Measurements from ENCODE around the gene FNDC11. TPM values are rescaled to one million over a fixed set of nuclear protein-coding genes. Genes with fewer than 3 reads are reported as not detected.
"Not testable (repeated sequence)": the region's sequence is repeated elsewhere in the genome, so short reads cannot be mapped to it uniquely, and the experiment has no call there.

Gene FNDC11
- total and polyA plus RNA-seq, 8 donors: 0.06 to 0.35 (median 0.17) TPM; not detected in 2

DNA sequence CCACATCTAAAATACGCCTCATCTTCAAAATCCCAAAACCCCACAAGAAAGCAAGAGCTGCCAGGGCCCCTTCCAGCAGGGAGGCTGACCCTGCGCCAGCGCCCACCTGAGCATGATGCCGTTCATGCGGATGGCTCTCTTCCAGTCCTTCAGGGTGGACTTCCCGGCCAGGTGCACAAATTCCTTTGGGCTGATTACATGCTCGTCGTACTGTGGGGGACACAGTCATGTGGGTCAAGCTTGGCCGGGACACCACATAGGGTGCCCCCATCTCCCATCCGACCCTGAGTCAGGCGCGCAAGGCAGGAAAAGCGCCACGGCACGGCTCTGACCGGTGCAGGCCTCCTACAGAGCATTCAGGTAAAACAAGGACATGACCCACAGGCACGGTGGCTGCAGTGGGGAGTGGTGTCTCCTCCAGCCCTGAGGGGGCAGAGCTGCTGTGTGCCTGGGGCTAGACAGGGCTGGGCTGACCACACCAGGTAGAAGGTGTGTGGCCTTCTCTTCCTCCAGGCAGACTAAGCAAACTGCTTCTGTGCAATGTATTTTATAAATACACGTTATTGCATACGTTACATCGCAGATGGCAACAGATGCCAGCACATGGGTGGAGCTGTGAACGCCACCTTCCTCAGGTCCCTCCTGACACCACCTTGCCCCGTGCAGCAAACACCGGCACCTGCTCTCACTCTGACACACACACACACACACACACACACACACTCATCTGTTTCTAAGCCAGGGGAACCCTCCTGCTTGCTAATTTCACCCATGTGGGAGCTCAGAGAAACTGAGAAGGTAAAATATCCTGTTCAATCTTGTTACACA lies 43.9 kb downstream of the FNDC11 start:
- H3K36me3 ChIP-seq: peaks cover 0 to 45% (median 8%) of the 10 kb centered on the region in 3 donors
- ATAC-seq (no peak), FAIRE-seq (no peak), DNase-seq (peak in 1 of 6 donors; percentile 59)
- WGBS, 2 donors: 87 to 90% methylated on average over 23 of the region's 23 CpGs
- no peaks in the 10 kb centered on the region for H3K27me3 ChIP-seq
- H3K9me3 ChIP-seq: no peaks in the 10 kb centered on the region
- intact Hi-C loops (cut with DNase I): no loop called here
- TF ChIP-seq, protein P1, sequence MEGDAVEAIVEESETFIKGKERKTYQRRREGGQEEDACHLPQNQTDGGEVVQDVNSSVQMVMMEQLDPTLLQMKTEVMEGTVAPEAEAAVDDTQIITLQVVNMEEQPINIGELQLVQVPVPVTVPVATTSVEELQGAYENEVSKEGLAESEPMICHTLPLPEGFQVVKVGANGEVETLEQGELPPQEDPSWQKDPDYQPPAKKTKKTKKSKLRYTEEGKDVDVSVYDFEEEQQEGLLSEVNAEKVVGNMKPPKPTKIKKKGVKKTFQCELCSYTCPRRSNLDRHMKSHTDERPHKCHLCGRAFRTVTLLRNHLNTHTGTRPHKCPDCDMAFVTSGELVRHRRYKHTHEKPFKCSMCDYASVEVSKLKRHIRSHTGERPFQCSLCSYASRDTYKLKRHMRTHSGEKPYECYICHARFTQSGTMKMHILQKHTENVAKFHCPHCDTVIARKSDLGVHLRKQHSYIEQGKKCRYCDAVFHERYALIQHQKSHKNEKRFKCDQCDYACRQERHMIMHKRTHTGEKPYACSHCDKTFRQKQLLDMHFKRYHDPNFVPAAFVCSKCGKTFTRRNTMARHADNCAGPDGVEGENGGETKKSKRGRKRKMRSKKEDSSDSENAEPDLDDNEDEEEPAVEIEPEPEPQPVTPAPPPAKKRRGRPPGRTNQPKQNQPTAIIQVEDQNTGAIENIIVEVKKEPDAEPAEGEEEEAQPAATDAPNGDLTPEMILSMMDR (IDR thresholded peaks at IDR 0.05): no peak
- no peak overlapping the region for H3K27ac ChIP-seq
- no peak overlapping the region for H3K4me3 ChIP-seq
- no peaks in the 10 kb centered on the region for H3K4me1 ChIP-seq

DNA sequence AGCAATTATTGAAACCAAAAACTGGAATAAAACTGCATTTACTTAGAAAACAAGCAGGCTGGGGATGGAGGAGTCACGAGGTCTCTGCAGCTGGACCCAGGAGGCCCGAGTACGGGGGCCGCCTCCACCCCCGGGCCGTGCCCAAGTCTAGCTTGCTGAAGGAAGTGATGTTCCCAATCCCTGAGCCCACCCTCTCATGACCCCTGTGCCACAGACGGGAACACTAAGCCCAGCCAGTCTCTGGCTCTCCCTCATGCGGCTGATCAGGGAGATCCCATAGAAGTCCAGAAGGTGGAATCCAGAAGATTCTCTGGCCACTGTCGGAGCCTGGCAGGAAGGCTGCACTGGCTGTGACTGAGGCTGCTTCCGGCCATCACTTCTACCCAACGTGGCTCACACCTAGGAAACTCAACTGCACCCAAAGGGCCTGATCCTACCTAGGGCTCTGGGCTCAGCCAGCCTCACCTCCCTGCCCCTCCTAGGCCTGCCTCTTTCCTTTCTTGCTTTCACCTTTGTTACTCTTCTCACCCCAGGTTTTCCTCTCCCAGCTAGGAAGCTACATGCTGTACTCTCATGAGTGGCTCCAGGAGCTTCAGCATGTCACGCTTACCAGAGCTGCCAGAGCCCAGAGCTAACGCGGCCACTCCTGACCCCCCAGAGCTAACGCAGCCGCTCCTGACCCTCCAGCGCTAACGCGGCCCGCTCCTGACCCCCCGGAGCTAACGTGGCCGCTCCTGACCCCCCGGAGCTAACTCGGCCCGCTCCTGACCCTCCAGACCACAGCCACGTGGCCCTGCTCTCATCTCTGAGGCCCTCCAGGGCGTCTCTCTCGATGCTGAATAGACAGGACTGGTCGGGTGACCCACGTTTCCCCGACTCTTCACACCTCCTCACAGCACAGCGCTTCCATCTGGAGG lies 44.8 kb downstream of the FNDC11 start:
- no peaks in the 10 kb centered on the region for H3K4me1 ChIP-seq
- H3K9me3 ChIP-seq: no peaks in the 10 kb centered on the region
- DNase-seq (peak in 1 of 6 donors; percentile 39), ATAC-seq (no peak), FAIRE-seq (no peak)
- 90 to 92% methylated on average over 33 of the region's 33 CpGs for WGBS, 2 donors
- H3K27me3 ChIP-seq: no peaks in the 10 kb centered on the region
- H3K36me3 ChIP-seq: peaks cover 0 to 46% (median 8%) of the 10 kb centered on the region in 3 donors
- intact Hi-C loops (cut with DNase I): no loop called here
- H3K4me3 ChIP-seq: no peak overlapping the region
- TF ChIP-seq, protein P1 (IDR thresholded peaks at IDR 0.05): no peak
- no peak overlapping the region for H3K27ac ChIP-seq

DNA sequence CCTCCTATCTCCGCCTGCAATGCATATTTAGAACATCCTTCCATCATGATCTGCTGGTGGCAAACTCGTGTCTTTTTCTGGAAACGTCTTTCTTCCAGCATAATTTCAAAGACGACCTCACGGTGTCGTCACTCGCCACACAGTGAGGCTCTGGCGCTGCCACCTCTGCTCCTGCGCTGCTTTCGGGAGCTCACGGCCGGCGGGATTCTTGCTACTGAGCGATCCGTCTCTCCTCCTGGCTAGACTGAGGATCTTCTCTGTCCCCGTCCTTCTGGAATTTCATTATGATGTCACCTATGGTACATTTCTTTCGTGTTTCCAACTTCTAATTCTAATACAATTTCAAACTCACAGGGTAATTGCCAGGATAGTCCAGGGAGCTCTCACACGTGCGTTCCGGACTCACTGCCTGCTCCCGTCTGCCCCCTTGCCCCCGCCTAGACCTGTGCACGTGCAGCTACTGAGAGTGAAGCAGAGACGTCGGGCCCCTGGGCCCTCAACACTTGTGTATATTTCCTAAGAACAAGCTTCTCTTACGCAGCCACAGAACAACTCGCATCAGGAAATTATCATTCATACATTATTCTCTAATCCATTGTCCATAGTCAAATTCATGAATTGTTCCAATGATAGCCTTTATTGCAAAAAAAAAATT lies 45.6 kb downstream of the FNDC11 start:
- no peaks in the 10 kb centered on the region for H3K4me1 ChIP-seq
- FAIRE-seq: no peak
- 92 to 96% methylated on average over 27 of the region's 27 CpGs for WGBS, 2 donors

DNA sequence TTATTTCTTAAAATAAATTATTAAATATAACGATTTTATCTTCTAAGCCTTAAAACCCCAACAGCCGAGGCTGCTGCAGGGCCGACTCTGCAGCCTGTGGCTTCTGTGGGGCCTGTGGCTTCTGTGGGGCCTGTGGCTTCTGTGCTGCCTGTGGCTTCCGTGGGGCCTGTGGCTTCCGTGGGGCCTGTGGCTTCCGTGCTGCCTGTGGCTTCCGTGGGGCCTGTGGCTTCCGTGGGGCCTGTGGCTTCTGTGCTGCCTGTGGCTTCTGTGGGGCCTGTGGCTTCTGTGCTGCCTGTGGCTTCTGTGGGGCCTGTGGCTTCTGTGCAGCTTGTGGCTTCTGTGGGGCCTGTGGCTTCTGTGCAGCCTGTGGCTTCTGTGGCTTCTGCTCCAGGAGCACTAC lies 47.7 kb downstream of the FNDC11 start:
- H3K27ac ChIP-seq; H3K4me3 ChIP-seq; FAIRE-seq; H3K27me3 ChIP-seq; H3K4me1 ChIP-seq; intact Hi-C loops (cut with DNase I); ATAC-seq; H3K9me3 ChIP-seq: not testable (repeated sequence)
- 84 to 87% methylated on average over 8 of the region's 8 CpGs for WGBS, 2 donors
- peak in 1 of 6 donors; percentile 22 for DNase-seq
- H3K36me3 ChIP-seq: peaks cover 0 to 36% (median 8%) of the 10 kb centered on the region in 3 donors

More for the DNA sequence above, 45.6 kb downstream of the FNDC11 start:
- ATAC-seq (no peak), DNase-seq (peak in 1 of 6 donors; percentile 21)
- peaks cover 0 to 46% (median 8%) of the 10 kb centered on the region in 3 donors for H3K36me3 ChIP-seq
- no peaks in the 10 kb centered on the region for H3K27me3 ChIP-seq
- TF ChIP-seq, protein P1 (IDR thresholded peaks at IDR 0.05): no peak
- no peak overlapping the region for H3K4me3 ChIP-seq
- intact Hi-C loops (cut with DNase I): no loop called here
- H3K27ac ChIP-seq: no peak overlapping the region
- H3K9me3 ChIP-seq: no peaks in the 10 kb centered on the region

DNA sequence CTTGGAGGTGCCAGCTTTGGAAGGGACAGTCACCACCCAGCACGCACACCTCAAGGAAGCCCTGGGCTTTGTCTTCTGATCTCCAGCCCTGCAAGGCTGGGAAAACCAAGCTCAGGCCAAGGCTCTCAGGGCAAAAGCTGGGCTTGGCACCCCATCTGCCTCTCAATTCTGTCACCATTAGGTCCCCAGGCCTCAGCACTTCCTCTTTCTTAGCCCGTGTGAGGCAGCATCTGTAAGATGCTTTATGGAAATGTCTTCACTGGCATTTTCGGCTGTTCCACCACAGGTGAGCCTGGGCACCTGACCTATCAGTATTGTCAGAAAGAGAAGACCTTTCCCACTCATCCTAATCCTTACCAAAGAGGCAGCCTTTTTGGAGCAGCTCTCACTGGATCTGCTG lies 48.4 kb downstream of the FNDC11 start:
- FAIRE-seq: no peak

More for the DNA sequence above, 48.4 kb downstream of the FNDC11 start:
- Histone ChIP-seq H3K27ac (no peak overlapping the region), H3K27me3 (no peaks in the 10 kb centered on the region), H3K4me3 (no peak overlapping the region), H3K4me1 (no peaks in the 10 kb centered on the region), H3K36me3 (peaks cover 0 to 36% (median 8%) of the 10 kb centered on the region in 3 donors), H3K9me3 (no peaks in the 10 kb centered on the region)
- TF ChIP-seq, protein P1 (IDR thresholded peaks at IDR 0.05): no peak
- ATAC-seq: no peak
- WGBS, 2 donors: 91 to 93% methylated on average over 3 of the region's 3 CpGs
- no peak for DNase-seq
- intact Hi-C loops (cut with DNase I): no loop called here
